ENCODE data around the gene CD3G.
A peak's percentile ranks its signal among the peaks of the same experiment; 100 is the strongest.

Gene CD3G

DNA sequence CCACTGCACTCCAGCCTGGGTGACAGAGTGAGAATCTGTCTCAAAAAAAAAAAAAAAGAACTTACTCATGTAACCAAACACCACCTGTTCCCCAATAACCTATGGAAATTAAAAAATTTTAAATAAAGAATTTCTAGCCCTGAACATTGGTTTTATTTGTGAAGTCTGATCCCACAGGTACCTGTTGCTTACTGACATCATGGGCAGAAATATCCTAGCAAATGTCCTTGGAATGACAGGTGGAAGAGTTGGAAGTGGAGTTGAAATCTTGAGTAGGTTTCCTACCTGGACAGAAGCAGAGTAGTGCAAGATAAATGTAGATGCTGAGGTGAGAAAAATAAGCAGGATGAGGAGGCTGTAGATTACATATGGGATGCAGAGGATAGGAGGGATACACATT is 18.9 kb upstream of the CD3G start:
- DNase-seq (ENCODE audit: low read depth): no peak

GRCh38 chr11:118328745-118329144 is 15.4 kb upstream of the CD3G start:
- DNase-seq (ENCODE audit: low read depth): no peak

DNA sequence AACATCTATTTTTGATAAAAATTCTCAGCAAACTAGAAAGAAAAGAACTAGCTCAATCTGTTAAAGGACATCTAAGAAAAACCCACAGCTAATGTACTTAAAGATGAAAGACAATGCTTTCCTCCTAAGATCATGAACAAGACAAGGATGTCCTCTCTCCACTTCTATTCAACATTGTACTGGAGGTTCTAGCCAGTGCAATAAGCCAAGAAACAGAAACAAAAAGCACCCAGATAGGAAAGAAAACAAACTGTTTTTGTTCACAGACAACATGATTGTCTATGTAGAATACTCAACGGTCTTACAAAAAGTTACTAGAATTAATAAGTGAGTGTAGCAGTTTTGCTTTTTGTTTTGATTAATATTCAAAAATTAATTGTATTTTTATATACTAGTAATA is 9.4 kb upstream of the CD3G start:
- DNase-seq (ENCODE audit: low read depth): no peak

GRCh38 chr11:118338637-118339061 is 5.5 kb upstream of the CD3G start:
- no peak for DNase-seq (ENCODE audit: low read depth)

GRCh38 chr11:118339281-118339961 is 4.7 kb upstream of the CD3G start:
- DNase-seq (ENCODE audit: low read depth): no peak

DNA sequence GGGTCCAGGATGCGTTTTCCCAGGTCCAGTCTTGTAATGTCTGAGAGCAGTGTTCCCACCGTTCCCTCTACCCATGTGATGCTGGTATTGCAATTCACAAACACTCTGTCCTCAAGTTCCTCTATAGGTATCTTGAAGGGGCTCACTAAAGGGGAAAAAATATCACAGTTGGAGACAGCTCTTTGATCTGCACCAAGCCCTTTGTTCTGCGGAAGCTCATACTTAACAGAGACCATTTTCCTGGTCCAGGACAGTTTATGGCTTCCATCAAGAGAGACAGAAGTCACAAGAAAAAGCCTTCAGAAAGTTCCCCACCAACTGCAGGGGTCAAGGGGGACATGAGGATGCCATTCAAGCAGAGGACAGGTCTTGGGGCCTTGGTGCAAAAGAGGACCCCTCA is 3.7 kb upstream of the CD3G start:
- no peak for DNase-seq (ENCODE audit: low read depth)

DNA sequence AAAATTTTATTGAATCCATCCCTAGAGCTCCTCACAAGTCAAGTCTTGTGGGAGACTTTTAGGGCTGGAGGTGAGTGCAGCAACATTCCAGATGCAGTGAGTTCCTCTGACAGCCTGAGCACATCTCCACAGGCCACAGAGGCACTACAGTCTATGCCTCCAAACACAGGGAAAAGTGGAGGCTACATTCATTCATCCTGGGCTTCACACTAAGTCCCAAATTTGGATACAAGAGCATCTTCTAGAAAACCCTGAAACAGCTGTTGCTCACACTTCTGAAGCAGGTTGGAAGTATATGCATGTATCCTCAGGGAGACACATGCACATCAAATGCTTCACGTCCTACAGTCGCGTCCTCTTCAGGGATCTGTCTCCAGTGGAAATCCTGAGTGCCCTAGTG is 2.9 kb upstream of the CD3G start:
- DNase-seq (ENCODE audit: low read depth): no peak

DNA sequence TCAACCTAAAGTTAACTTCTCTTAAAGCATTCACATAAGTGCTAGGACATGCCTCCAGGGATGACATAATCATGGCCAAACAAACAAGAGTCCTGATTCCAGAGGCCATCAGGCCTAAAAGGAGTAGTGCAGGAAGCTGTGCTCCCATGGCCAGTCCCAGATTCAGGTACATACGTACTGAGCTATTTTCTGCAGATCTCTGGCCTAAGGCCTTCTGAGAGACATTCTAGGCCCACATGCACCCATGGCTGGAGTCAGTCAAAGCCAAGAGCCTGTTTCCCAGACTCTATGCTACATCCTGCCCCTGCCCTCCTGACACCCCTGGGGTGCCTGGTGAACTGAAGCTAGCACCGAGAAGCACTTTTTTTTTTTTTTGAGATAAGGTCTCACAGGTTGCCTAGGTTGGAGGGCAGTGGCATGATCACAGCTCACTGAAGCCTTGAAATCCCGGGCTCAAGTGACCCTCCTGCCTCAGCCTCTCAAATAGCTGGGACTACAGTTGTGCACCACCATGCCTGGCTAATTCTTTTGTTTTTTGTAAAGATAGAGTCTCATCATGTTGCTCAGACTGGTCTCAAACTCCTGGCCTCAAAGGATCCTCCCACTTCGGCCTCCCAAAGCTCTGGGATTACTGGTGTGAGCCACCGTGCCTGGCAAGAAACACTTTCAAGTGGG is 2.2 kb upstream of the CD3G start:
- no peak for DNase-seq (ENCODE audit: low read depth)

GRCh38 chr11:118342503-118343161 is 1.5 kb upstream of the CD3G start, which contains the start of gene CD3D:
Gene CD3D, minus strand, starts transcription at chr11:118342705. Its CDS starts 98 bp downstream, at chr11:118342607.
- DNase-seq (ENCODE audit: low read depth): no peak

GRCh38 chr11:118343248-118343647 is 896 bp upstream of the CD3G start:
- DNase-seq (ENCODE audit: low read depth): no peak

DNA sequence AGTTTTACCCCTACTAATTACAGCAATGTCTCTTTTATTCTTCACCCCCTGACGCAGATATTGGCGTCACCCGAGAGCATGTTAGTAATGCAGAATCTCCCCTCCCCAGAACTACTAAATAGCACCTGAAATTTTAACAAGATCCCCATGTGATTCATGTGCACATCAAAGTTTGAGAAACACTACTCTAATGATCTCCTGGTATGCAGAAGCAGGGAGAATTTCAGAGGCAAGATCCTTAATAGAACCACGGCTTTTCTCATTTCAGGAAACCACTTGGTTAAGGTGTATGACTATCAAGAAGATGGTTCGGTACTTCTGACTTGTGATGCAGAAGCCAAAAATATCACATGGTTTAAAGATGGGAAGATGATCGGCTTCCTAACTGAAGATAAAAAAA is 5.3 kb downstream of the CD3G start:
- DNase-seq (ENCODE audit: low read depth): no peak

- DNase-seq (ENCODE audit: low read depth): peak; percentile 7
Measured at GRCh38 chr11:118353084-118353710, 9.1 kb downstream of the CD3G start.

DNA sequence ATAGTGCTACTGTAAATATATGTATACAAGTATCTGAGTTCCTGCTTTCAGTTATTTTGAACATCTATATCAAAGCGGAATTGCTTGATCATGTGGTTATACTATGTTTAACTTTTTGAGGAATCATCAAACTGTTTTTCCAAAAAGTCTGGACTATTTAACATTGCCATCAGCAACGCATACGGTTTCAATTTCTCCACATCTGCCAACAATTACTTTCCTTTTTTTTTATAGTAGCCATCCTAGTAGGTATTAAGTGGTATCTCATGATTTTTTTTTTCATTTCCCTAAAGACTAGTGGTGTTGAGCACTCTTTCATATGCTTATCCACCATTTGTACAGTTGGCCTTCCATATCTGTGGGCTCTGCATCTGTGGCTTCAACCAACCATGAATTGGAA is 13.9 kb downstream of the CD3G start:
- no peak for DNase-seq (ENCODE audit: low read depth)

DNA sequence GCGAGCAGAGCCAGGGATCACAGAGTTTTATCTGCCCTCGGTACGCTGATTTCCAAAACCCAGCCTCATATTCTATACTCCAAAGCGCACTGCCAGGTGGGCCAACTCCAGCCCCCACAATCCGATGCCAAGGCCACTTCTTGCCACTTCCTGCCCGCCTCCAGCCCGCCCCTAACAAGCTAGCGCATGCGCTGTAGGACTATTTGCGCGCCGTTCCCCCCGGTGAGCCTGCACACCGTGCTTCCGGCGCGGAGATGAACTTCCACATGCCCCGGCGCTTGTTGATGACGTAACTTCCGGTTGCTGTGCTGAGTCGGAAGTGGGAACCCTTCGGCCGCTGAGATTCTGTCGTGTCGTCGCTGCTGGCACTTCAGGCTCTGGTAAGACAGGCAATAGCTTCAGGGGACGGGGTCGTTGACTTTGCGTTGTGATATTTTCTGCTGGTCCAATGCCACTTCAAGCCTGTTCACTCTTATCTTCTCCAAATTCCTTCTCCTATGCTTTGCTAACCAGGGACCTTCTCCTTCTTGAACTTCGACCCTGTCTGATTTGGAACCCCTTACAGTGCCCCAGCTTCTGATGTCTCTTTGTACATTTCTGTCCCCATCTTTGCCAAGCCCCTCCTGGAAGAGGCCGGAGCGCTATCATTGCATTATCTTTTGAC is 15.3 kb downstream of the CD3G start, which contains the start of gene UBE4A:
TSS of gene UBE4A (plus strand) at position 306 of the 664 bp plus-strand sequence. CDS start 5,481 bp downstream, outside the sequence.
- peak; percentile 88 for DNase-seq (ENCODE audit: low read depth)

DNA sequence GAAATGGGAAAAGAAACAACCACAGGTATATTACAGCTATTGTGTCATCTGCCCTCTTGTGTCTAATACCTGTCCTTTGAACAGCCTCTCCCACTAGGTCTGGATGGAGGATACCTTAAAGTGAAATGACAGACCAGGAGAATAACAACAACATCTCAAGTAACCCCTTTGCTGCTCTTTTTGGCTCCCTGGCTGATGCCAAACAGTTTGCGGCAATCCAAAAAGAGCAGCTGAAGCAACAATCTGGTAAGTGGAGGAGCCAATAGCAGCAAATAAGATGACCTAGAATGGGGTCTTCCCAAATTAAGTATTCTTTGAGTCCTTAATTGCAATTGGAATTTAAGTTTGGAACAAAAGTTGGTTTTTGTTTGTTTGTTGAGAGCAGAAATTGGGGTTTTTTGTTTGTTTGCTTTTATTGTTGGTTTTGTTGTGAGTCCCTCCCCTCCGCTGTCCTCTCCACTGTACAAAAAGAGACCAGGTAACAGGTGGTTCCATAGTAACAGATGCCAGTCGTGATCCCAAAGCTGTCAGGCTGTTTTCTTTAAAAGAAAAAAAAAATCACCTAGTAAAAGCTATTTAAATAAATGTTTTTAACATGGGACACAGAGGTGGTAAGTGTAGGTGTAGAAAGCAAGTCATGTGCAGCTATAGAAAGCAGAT is 20.9 kb downstream of the CD3G start:
- no peak for DNase-seq (ENCODE audit: low read depth)

DNA sequence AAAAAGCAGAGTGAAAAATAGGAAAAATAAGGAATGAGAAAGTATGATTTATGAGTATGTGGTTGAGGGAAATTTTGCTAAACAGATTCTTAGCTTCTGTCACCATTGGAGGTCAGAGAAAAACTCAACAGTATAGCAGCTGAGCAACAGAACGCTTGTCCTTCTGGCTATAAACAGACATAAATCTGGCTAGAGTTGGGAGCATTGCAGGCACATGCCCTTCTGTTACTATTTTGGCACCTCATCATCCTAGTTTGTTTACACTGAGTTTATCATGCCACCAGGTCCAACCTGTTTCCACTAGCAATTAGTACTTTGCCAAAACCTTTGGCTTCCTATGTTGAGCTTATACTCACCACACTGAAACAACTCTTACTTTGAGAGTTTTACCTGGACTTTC is 22.1 kb downstream of the CD3G start:
- DNase-seq (ENCODE audit: low read depth): no peak

DNA sequence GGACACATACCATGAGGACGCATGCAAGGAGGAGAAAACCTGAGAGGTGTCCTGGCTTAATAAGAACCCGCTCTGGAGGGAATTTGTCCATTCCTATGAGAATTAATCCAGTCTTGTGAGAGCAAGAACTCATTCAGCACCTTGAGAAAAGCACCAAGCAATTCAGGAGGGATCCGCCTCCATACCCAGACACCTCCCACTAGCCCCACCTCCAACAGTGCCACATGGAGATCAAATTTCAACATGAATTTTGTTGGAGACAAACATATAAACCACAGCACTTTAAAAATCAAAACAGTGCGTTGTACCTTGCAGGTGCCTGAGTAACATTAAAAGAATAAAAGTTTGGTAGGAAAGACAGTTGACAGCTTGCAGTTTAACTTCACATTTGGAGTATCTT is 26.6 kb downstream of the CD3G start:
- no peak for DNase-seq (ENCODE audit: low read depth)

DNA sequence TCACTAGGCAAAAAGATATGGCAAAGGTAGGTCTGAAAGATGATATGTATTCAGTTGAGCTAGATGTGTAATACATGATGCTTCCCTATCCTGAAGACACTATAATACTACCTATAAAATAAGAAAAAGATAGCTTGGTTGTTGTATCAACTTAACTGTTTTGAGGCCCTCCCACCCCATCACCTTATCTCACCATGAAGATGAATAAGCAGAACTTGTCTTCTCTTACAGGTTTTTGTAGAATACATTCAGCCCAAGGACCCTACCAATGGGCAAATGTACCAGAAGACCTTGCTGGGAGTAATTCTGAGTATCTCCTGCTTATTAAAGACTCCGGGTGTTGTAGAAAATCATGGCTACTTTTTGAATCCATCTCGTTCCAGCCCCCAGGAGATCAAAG is 29.1 kb downstream of the CD3G start:
- no peak for DNase-seq (ENCODE audit: low read depth)

DNA sequence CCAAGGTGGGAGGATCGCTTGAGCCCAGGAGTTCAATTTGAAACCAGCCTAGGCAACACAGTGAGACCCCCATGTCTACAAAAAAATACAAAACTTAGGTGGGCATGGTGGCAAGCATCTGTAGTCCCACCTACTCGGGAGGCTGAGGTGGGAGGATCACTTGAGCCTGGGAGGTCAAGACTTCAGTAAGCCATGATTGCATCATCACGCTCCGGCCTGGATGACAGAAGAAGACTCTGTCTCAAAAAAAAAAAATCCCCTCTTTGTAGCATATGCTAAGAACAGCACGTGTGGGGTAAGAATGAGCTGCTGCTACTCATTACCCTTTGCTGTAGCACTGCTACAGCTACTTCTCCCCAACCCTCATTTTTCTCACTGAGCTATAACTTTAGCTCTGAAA is 29.7 kb downstream of the CD3G start:
- no peak for DNase-seq (ENCODE audit: low read depth)

GRCh38 chr11:118374729-118375128 is 30.6 kb downstream of the CD3G start:
- DNase-seq (ENCODE audit: low read depth): peak; percentile 7

GRCh38 chr11:118375978-118376377 is 31.8 kb downstream of the CD3G start:
- DNase-seq (ENCODE audit: low read depth): no peak

DNA sequence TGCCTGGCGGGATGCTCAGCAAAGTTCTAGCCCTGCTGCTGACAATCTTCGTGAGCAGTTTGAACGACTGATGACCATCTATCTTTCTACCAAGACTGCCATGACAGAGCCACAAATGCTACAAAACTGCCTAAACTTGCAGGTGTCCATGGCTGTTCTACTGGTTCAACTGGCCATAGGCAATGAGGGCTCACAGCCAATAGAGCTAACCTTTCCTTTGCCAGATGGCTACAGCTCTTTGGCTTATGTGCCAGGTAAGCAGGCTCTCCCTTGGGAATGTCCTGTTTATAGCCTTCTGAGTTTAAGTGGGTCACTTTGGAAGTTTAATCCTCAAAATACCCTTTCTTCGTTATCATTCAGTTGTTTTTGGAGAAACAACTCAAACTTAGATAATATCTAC is 35.4 kb downstream of the CD3G start:
- no peak for DNase-seq (ENCODE audit: low read depth)
